Astrocyte of the cerebellum (primary cell): Measurements from ENCODE around the gene NAT10.
"Not testable (repeated sequence)": the region's sequence is repeated elsewhere in the genome, so short reads cannot be mapped to it uniquely, and the experiment has no call there.

Experiments used
- DNase-seq: peaks from one replicate; pipeline ENCODE4 v3.0.0-alpha.2; 2011; ENCODE audit warnings: low read depth
- H3K4me3 ChIP-seq: 2 replicates; pipeline ENCODE4 v1.5.1; 2011; ENCODE audit warnings: mild to moderate bottlenecking, low read depth, low read length, moderate library complexity
- CTCF ChIP-seq: IDR thresholded peaks from 2 replicates; pipeline ENCODE4 v1.5.1; 2012; ENCODE audit warnings: low read length, low read depth, moderate library complexity, mild to moderate bottlenecking; ENCODE audit errors: missing control alignments
- in situ Hi-C: cut with HindIII; loops from 2 replicates; pipeline ENCODE4 v1.10.0; 2017; ENCODE audit warnings: low sequenced_read_pairs

Gene NAT10

DNA sequence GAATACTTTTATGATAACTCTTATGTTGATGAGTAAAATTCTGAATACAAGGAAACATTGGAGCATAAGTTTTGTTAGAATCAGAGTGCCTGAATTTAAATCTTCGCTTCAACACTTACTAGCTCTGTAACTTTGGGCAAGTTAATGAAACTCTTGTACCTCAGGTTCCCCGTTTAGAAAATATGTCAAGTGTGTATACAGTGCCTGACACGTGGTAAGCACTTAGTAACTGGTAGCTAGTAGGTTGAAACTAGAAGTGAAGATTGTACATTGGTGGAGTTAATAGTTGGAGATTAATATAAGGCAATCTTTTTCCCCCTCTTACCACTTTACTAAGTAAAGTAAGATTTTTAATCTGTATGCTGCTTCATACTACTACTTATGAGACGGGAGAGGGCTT lies 24.8 kb upstream of the NAT10 start:
- no peak overlapping the region for H3K4me3 ChIP-seq
- DNase-seq: no peak
- TF ChIP-seq CTCF: no peak
- in situ Hi-C loops: no loop called here

GRCh38 chr11:34084637-34085036 lies 20.8 kb upstream of the NAT10 start:
- no peak for TF ChIP-seq CTCF
- in situ Hi-C loops: no loop called here
- no peak for DNase-seq
- H3K4me3 ChIP-seq: no peak overlapping the region

- DNase-seq: no peak
- H3K4me3 ChIP-seq: no peak overlapping the region
- TF ChIP-seq CTCF: no peak
- in situ Hi-C loops: no loop called here
Observed at GRCh38 chr11:34086554-34087283, 18.7 kb upstream of the NAT10 start.

DNA sequence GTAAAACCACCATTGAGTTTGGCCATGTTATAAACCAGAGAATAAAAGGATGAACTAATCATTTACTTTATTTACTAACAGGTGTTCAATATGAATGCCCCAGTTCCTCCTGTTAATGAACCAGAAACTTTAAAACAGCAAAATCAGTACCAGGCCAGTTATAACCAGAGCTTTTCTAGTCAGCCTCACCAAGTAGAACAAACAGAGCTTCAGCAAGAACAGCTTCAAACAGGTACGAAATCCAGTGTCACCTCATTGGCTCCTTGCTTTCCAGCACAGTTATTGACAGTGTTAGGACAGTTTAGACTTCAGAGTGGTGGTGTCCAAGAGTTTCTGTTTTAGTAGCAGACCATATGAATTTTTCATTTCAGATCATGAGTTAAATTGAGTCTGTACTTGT lies 13.6 kb upstream of the NAT10 start:
- no peak overlapping the region for H3K4me3 ChIP-seq
- no peak for TF ChIP-seq CTCF
- no peak for DNase-seq
- in situ Hi-C loops: no loop called here

DNA sequence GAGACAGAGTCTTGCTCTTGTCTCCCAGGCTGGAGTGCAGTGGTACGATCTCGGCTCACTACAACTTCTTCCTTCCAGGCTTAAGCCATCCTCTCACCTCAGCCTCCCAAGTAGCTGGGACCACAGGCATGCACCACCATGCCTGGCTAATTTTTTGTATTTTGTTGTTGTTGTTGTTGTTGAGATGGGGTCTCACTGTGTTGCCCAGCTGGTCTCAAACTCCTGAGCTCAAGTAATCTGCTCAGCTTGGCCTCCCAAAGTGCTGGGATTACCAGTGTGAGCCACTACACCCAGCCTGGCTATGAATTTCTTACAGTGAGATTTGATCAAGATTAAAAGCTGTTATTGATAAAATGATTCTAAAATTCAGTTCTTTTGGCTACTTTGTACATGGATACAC lies 10.5 kb upstream of the NAT10 start:
- DNase-seq, H3K4me3 ChIP-seq, in situ Hi-C loops: not testable (repeated sequence)

DNA sequence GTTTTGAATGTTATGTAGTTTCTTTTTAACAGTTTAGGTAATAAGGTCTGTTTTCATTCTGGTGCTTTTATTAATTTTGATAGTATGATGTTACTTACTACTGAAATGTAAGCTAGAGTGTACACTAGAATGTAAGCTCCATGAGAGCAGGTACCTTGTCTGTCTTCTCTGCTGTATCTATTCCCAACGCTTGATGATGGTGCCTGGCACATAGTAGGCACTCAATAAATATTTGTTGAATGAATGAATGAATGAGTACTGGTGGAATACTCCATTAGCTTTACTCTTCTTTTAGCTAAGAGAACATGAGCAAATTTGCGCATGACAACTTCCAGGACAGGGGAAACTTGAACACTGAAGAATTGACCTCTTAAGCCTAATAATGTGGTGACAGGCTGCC lies 6.6 kb upstream of the NAT10 start:
- DNase-seq: no peak
- TF ChIP-seq CTCF: no peak
- H3K4me3 ChIP-seq: no peak overlapping the region
- in situ Hi-C loops: no loop called here

- no peak for DNase-seq
- in situ Hi-C loops: loop anchor here (5.0 kb wide), 1 partner anchor 43 kb away; no protein-coding TSS in a partner anchor
- peak overlapping the region; percentile 88 for H3K4me3 ChIP-seq
- no peak for TF ChIP-seq CTCF
Observed at GRCh38 chr11:34104680-34105078, 750 bp upstream of the NAT10 start.
